ENCODE measurements around the gene POLR3H.

DNA sequence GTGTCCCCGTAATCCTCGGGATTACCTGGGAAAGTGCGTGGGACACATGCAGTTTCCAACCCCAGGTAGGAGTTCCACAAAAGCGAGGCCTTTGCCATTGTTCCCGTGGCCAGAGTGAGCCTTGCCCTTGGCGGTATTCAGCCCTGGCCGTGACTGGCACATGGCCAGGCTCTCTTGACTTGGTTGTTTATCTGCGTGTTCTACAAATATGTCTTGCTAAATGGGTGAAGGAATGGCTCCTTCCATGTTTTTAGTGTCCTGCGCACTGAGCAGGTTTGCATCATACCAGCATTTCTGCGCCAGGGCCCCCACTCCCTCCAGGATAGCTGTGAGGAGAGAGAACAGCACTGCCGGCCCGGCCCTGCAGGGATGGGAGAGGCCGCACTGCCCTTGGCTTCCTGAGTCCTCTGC lies 20.0 kb downstream of the POLR3H start:
- TF ChIP-seq, protein P1, sequence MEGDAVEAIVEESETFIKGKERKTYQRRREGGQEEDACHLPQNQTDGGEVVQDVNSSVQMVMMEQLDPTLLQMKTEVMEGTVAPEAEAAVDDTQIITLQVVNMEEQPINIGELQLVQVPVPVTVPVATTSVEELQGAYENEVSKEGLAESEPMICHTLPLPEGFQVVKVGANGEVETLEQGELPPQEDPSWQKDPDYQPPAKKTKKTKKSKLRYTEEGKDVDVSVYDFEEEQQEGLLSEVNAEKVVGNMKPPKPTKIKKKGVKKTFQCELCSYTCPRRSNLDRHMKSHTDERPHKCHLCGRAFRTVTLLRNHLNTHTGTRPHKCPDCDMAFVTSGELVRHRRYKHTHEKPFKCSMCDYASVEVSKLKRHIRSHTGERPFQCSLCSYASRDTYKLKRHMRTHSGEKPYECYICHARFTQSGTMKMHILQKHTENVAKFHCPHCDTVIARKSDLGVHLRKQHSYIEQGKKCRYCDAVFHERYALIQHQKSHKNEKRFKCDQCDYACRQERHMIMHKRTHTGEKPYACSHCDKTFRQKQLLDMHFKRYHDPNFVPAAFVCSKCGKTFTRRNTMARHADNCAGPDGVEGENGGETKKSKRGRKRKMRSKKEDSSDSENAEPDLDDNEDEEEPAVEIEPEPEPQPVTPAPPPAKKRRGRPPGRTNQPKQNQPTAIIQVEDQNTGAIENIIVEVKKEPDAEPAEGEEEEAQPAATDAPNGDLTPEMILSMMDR (IDR thresholded peaks at IDR 0.05; ENCODE audit: low read length) = no peak
- no peak for TF ChIP-seq EZH2phosphoT487 (IDR thresholded peaks at IDR 0.05; ENCODE audit: low read length)
- TF ChIP-seq EZH2 (optimal IDR thresholded peaks at IDR 0.05; ENCODE audit: low read depth, low read length) = no peak
